ENCODE data around the gene CD96.

CD96 gene

DNA sequence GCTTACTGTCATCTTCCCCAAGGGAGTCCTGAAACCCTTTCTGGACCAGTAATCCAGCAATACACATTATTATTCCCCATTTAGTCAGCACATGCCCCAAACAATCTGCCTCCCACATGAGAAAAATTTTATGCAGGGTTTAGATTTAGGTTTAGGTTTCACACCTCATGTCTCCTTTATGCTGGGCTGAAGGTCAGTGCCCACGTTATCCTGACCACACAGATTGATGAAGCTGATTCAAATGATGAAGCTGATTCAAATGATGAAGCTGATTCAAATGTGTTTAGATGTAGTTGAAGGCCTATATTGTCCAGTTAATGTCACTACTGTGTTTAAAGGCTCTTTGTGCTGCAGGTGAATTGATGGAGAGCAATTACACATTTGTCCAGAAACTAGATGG lies 71.3 kb downstream of the CD96 start:
- no peak overlapping the region for H3K4me3 ChIP-seq (replicated peaks in 1 of 2; ENCODE audit: low read depth in 2 of 2, low read length in 2 of 2)
- TF ChIP-seq, protein P1, sequence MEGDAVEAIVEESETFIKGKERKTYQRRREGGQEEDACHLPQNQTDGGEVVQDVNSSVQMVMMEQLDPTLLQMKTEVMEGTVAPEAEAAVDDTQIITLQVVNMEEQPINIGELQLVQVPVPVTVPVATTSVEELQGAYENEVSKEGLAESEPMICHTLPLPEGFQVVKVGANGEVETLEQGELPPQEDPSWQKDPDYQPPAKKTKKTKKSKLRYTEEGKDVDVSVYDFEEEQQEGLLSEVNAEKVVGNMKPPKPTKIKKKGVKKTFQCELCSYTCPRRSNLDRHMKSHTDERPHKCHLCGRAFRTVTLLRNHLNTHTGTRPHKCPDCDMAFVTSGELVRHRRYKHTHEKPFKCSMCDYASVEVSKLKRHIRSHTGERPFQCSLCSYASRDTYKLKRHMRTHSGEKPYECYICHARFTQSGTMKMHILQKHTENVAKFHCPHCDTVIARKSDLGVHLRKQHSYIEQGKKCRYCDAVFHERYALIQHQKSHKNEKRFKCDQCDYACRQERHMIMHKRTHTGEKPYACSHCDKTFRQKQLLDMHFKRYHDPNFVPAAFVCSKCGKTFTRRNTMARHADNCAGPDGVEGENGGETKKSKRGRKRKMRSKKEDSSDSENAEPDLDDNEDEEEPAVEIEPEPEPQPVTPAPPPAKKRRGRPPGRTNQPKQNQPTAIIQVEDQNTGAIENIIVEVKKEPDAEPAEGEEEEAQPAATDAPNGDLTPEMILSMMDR (IDR thresholded peaks at IDR 0.05; ENCODE audit: low read depth, low read length), result no peak
- DNase-seq (ENCODE audit: low read depth in 2 of 2), result no peak

DNA sequence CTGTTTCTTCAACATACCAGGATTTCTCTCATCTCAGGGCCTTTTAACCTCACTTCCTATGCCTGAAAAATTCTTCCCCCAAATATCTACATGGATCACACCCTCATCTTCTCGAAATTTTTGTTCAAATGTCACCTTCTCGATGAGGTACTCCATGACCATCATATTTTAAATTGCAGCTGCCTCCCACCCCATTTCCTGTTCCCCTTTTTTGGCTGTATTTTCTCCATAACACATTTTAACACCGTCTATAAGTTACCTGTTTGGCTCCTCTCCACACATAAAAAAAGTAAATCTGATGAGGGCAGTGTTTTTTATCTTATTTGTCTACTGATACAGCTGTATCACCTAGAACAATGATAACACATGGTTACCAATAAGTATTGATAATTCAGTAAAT lies 73.9 kb downstream of the CD96 start:
- no peak for DNase-seq (ENCODE audit: low read depth in 2 of 2)
- TF ChIP-seq, protein P1 (IDR thresholded peaks at IDR 0.05; ENCODE audit: low read depth, low read length), result no peak
- no peak overlapping the region for H3K4me3 ChIP-seq (replicated peaks in 1 of 2; ENCODE audit: low read depth in 2 of 2, low read length in 2 of 2)

DNA sequence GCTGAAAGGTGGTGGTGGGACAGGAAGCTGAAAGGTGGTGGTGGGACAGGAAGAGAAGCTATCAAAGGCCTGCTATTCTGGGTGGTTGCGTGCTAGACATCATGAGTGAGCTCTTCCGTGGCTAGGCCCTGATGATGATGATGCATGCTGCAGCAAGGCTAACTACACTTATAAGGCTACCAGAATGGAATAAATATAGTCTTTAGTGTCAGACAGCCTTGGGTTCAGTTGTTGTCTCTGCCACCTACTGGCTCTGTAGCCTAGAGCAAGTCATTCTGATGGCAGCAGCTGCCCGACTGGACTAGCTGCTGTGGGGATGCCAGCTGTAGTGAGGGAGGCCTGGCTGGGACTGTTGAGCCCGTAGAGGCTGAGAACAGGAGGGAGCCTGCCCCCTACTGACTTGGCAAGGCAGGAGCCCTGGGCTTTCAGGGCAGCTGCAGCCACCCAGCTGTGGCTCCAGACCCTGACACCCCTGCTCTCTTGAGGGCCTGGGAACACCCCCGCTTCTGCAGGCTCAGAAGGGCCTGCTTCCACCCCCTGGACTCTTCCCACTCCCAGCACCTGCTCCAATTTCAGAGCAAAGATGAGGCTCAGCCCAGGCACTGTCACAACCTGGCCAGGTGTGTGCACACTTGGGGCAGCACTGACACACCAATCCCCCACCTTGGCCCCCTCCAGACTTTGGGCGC lies 74.6 kb downstream of the CD96 start:
- no peak overlapping the region for H3K4me3 ChIP-seq (replicated peaks in 1 of 2; ENCODE audit: low read depth in 2 of 2, low read length in 2 of 2)
- DNase-seq (ENCODE audit: low read depth in 2 of 2), result peak in 1 of 2 donors; percentile 57
- TF ChIP-seq, protein P1 (IDR thresholded peaks at IDR 0.05; ENCODE audit: low read depth, low read length), result peak; percentile 40

DNA sequence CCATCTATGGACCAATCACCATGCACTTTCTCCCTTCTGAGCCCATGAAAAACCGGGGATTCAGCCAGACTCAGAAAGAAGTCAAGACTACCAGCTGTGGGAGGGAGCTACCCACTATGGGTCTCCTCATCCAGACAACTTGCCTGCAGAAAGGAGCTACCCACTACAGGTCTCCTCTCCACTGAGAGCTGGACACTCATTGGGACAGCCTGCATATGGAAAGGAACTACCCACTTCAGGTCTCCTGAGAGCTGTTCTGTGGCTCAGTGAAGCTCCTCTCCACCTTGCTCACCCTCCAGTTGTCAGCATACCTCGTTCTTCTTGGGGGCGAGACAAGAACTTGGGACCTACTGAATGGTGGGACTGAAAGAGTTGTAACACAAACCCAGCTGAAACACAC lies 75.4 kb downstream of the CD96 start:
- TF ChIP-seq, protein P1 (IDR thresholded peaks at IDR 0.05; ENCODE audit: low read depth, low read length), result no peak
- H3K4me3 ChIP-seq (replicated peaks in 1 of 2; ENCODE audit: low read depth in 2 of 2, low read length in 2 of 2), result no peak overlapping the region
- DNase-seq (ENCODE audit: low read depth in 2 of 2), result no peak

DNA sequence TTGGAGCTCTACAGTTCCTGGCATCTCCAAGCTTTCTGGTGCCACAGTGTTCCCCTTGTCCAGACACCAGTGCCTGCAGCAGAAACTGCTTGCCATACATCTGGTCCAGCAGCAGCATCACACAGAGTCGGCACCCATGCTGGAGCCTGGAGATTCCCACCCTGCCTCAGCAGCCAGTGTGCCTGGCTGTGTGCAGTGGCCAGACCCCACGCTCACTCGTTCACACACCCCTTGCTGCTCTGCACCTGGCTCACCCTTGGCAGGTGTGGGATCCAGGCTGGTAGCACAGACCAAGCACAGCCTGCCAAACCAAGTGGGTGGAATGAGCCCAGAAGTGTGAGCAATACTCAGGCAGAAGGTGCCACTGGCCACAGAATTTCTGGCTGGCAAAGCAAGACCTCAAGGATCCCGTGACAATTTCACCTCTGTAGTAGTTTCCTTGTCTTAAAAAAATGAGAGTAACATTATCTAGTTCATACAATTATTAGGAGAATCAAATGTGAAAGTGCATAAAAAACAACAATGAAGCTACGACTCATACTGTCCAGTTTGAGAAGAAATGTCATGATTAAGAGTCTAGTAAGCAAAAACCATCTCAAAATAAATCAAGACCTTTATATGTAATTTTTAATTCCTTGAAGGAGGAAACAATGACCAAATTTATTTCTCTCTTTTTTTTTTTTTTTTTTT lies 76.1 kb downstream of the CD96 start:
- DNase-seq (ENCODE audit: low read depth in 2 of 2), result no peak
- TF ChIP-seq, protein P1 (IDR thresholded peaks at IDR 0.05; ENCODE audit: low read depth, low read length), result no peak
- H3K4me3 ChIP-seq (replicated peaks in 1 of 2; ENCODE audit: low read depth in 2 of 2, low read length in 2 of 2), result no peak overlapping the region

DNA sequence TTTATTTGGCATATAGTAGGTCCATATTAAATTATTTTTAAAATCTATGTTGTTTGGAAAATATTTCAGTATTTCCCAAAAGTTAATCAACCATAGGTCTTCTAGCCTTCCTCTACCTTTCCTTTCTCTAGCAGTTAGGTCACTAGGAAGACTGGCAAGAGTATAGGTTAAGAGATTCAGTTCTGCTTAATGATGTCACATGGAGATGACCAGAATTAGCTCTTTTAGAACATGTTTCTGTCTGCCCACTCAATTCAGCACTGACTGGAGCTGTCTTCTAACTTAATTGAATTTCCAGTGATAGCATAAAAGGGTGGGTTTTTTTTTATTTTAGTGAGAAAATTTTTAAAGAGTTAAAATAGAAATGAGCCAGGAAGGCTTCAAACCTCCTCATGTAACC lies 76.9 kb downstream of the CD96 start:
- no peak for DNase-seq (ENCODE audit: low read depth in 2 of 2)
- TF ChIP-seq, protein P1 (IDR thresholded peaks at IDR 0.05; ENCODE audit: low read depth, low read length), result no peak
- H3K4me3 ChIP-seq (replicated peaks in 1 of 2; ENCODE audit: low read depth in 2 of 2, low read length in 2 of 2), result no peak overlapping the region
